HepG2 (cell line): Measurements from ENCODE around the gene CD2AP. TPM values are rescaled to one million over a fixed set of nuclear protein-coding genes. Genes with fewer than 3 reads are reported as not detected.

Source experiments
- ATF1 ChIP-seq: IDR thresholded peaks from 2 replicates; pipeline ENCODE4 v1.6.1; 2016; ENCODE audit warnings: mild to moderate bottlenecking, control low read depth
- HNF4A ChIP-seq: sonication (generic); formaldehyde crosslinking; IDR thresholded peaks from 2 replicates; pipeline ENCODE4 v1.4.0; 2020; ENCODE audit warnings: missing genetic modification reagents
- KDM1A ChIP-seq: IDR thresholded peaks from 2 replicates; pipeline ENCODE4 v1.6.1; 2016; ENCODE audit warnings: missing compliant biosample characterization
- KLF12 ChIP-seq: sonication (generic); formaldehyde crosslinking; IDR thresholded peaks from 2 replicates; pipeline ENCODE4 v1.4.0; 2020; ENCODE audit warnings: missing genetic modification reagents, borderline replicate concordance
- MIER3 ChIP-seq: IDR thresholded peaks from 2 replicates; pipeline ENCODE4 v1.6.1; 2016; ENCODE audit warnings: missing compliant biosample characterization, borderline replicate concordance
- NCOA1 ChIP-seq: sonication (generic); formaldehyde crosslinking; IDR thresholded peaks from 2 replicates; pipeline ENCODE4 v1.9.0; 2021; ENCODE audit warnings: missing genetic modification reagents
- NCOA2 ChIP-seq: sonication (generic); formaldehyde crosslinking; IDR thresholded peaks from 2 replicates; pipeline ENCODE4 v1.8.0; 2022; ENCODE audit warnings: inconsistent platforms
- REXO4 ChIP-seq: sonication (generic); formaldehyde crosslinking; IDR thresholded peaks from 2 replicates; pipeline ENCODE4 v1.8.0; 2022; ENCODE audit warnings: missing genetic modification reagents, mild to moderate bottlenecking, borderline replicate concordance
- ZNF510 ChIP-seq: sonication (generic); formaldehyde crosslinking; IDR thresholded peaks from 2 replicates; pipeline ENCODE4 v1.4.0; 2020; ENCODE audit warnings: low read depth, mild to moderate bottlenecking, missing genetic modification reagents
- ZNF777 ChIP-seq: sonication (generic); formaldehyde crosslinking; IDR thresholded peaks from 2 replicates; pipeline ENCODE4 v1.4.0; 2020; ENCODE audit warnings: missing genetic modification reagents
- ZNF841 ChIP-seq: sonication (generic); formaldehyde crosslinking; IDR thresholded peaks from 2 replicates; pipeline ENCODE4 v1.8.1; 2023; ENCODE audit warnings: missing genetic modification reagents, borderline replicate concordance
- polyA plus RNA-seq, 8 experiments: library from polyadenylated mRNA; depleted of rRNA in 3 of 8; stranded (reverse) in 7 of 8; unstranded in 1 of 8; fragments of >200 nt; fragmentation: Illumina TruSeq in 4 of 8; extraction: Trizol in 4 of 8; gene quantifications; 2 replicates each; pipeline versions ENCODE4 v1.2.1 to v1.2.3, GENCODE V29; 2011 to 2016; ENCODE audit warnings: low read depth in 4 of 8, missing spikeins in 1 of 8, mixed read lengths in 1 of 8; ENCODE audit not compliant: insufficient read depth in 1 of 8
- total RNA-seq, 5 experiments: library from RNA; depleted of rRNA; stranded (reverse); fragments of >200 nt; fragmentation: Illumina TruSeq; extraction: Trizol; gene quantifications; 2 replicates each; pipeline ENCODE4 v1.2.3, GENCODE V29; 2016; ENCODE audit warnings: low read depth in 1 of 5
- TF ChIP-seq, protein P1 (sequence below): sonication (generic); formaldehyde crosslinking; IDR thresholded peaks from 2 replicates; pipeline ENCODE4 v1.4.0; 2020; ENCODE audit warnings: mild to moderate bottlenecking, missing genetic modification reagents, borderline replicate concordance
- TF ChIP-seq, protein P2 (sequence below): sonication (generic); formaldehyde crosslinking; IDR thresholded peaks from 2 replicates; pipeline ENCODE4 v1.4.0; 2020; ENCODE audit warnings: missing genetic modification reagents, borderline replicate concordance
- TF ChIP-seq, protein P3 (sequence below): sonication (generic); formaldehyde crosslinking; conservative IDR thresholded peaks from 2 replicates; pipeline ENCODE4 v1.4.0; 2020; ENCODE audit warnings: mild to moderate bottlenecking, missing genetic modification reagents, moderate library complexity
- TF ChIP-seq, protein P4 (sequence below): sonication (generic); formaldehyde crosslinking; IDR thresholded peaks from 2 replicates; pipeline ENCODE4 v1.8.1; 2023; ENCODE audit warnings: missing genetic modification reagents, mild to moderate bottlenecking, borderline replicate concordance
- TF ChIP-seq, protein P5 (sequence below): sonication (generic); formaldehyde crosslinking; IDR thresholded peaks from 2 replicates; pipeline ENCODE4 v1.4.0; 2020; ENCODE audit warnings: missing genetic modification reagents
- TF ChIP-seq, protein P6 (sequence below): sonication (generic); formaldehyde crosslinking; conservative IDR thresholded peaks from 2 replicates; pipeline ENCODE4 v1.8.0; 2022; ENCODE audit warnings: low read depth, missing genetic modification reagents

CD2AP gene
- total and polyA plus RNA-seq, 2 of the 13 experiments (the other 11 are each of a cell fraction or from before 2014, with no cell fraction given): 8.6 to 31.9 TPM

DNA sequence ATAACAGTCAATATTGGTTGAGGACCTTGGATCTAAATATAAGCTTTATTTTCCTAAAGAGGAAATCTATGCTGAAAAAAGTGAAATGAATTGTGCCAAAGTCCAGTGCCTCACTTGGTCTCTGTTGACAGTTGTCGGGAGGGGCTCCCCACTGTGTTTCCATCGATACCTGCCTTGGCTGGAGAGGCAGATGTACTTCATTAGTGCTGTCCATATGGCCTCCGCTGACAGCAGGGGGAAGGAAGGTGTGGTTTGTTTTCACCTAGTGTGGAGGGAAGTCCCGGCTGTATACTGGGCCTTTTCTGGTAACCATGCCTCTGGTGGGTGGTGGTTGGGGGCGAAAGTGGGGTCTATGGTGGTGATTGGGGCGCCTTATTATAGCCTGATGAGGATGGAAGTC is 42.7 kb downstream of the CD2AP start (continued):
- TF ChIP-seq, protein P1, sequence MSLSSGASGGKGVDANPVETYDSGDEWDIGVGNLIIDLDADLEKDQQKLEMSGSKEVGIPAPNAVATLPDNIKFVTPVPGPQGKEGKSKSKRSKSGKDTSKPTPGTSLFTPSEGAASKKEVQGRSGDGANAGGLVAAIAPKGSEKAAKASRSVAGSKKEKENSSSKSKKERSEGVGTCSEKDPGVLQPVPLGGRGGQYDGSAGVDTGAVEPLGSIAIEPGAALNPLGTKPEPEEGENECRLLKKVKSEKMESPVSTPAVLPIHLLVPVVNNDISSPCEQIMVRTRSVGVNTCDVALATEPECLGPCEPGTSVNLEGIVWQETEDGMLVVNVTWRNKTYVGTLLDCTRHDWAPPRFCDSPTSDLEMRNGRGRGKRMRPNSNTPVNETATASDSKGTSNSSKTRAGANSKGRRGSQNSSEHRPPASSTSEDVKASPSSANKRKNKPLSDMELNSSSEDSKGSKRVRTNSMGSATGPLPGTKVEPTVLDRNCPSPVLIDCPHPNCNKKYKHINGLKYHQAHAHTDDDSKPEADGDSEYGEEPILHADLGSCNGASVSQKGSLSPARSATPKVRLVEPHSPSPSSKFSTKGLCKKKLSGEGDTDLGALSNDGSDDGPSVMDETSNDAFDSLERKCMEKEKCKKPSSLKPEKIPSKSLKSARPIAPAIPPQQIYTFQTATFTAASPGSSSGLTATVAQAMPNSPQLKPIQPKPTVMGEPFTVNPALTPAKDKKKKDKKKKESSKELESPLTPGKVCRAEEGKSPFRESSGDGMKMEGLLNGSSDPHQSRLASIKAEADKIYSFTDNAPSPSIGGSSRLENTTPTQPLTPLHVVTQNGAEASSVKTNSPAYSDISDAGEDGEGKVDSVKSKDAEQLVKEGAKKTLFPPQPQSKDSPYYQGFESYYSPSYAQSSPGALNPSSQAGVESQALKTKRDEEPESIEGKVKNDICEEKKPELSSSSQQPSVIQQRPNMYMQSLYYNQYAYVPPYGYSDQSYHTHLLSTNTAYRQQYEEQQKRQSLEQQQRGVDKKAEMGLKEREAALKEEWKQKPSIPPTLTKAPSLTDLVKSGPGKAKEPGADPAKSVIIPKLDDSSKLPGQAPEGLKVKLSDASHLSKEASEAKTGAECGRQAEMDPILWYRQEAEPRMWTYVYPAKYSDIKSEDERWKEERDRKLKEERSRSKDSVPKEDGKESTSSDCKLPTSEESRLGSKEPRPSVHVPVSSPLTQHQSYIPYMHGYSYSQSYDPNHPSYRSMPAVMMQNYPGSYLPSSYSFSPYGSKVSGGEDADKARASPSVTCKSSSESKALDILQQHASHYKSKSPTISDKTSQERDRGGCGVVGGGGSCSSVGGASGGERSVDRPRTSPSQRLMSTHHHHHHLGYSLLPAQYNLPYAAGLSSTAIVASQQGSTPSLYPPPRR: no peak
- peak; percentile 56 for TF ChIP-seq HNF4A (CRISPR knock-in tag)
- TF ChIP-seq, protein P2, sequence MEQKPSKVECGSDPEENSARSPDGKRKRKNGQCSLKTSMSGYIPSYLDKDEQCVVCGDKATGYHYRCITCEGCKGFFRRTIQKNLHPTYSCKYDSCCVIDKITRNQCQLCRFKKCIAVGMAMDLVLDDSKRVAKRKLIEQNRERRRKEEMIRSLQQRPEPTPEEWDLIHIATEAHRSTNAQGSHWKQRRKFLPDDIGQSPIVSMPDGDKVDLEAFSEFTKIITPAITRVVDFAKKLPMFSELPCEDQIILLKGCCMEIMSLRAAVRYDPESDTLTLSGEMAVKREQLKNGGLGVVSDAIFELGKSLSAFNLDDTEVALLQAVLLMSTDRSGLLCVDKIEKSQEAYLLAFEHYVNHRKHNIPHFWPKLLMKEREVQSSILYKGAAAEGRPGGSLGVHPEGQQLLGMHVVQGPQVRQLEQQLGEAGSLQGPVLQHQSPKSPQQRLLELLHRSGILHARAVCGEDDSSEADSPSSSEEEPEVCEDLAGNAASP (CRISPR knock-in tag): no peak
- no peak for TF ChIP-seq NCOA1 (CRISPR knock-in tag)
- TF ChIP-seq, protein P3, sequence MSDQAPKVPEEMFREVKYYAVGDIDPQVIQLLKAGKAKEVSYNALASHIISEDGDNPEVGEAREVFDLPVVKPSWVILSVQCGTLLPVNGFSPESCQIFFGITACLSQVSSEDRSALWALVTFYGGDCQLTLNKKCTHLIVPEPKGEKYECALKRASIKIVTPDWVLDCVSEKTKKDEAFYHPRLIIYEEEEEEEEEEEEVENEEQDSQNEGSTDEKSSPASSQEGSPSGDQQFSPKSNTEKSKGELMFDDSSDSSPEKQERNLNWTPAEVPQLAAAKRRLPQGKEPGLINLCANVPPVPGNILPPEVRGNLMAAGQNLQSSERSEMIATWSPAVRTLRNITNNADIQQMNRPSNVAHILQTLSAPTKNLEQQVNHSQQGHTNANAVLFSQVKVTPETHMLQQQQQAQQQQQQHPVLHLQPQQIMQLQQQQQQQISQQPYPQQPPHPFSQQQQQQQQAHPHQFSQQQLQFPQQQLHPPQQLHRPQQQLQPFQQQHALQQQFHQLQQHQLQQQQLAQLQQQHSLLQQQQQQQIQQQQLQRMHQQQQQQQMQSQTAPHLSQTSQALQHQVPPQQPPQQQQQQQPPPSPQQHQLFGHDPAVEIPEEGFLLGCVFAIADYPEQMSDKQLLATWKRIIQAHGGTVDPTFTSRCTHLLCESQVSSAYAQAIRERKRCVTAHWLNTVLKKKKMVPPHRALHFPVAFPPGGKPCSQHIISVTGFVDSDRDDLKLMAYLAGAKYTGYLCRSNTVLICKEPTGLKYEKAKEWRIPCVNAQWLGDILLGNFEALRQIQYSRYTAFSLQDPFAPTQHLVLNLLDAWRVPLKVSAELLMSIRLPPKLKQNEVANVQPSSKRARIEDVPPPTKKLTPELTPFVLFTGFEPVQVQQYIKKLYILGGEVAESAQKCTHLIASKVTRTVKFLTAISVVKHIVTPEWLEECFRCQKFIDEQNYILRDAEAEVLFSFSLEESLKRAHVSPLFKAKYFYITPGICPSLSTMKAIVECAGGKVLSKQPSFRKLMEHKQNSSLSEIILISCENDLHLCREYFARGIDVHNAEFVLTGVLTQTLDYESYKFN (CRISPR knock-in tag): 0 out of 2 replicates have a peak, but pooled peaks have one; percentile 25
- TF ChIP-seq ZNF841: no peak
- TF ChIP-seq, protein P4, sequence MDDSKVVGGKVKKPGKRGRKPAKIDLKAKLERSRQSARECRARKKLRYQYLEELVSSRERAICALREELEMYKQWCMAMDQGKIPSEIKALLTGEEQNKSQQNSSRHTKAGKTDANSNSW (CRISPR knock-in tag): no peak
- TF ChIP-seq ATF1 (CRISPR knock-in tag): no peak
- no peak for TF ChIP-seq NCOA2 (CRISPR knock-in tag)
- TF ChIP-seq, protein P5, sequence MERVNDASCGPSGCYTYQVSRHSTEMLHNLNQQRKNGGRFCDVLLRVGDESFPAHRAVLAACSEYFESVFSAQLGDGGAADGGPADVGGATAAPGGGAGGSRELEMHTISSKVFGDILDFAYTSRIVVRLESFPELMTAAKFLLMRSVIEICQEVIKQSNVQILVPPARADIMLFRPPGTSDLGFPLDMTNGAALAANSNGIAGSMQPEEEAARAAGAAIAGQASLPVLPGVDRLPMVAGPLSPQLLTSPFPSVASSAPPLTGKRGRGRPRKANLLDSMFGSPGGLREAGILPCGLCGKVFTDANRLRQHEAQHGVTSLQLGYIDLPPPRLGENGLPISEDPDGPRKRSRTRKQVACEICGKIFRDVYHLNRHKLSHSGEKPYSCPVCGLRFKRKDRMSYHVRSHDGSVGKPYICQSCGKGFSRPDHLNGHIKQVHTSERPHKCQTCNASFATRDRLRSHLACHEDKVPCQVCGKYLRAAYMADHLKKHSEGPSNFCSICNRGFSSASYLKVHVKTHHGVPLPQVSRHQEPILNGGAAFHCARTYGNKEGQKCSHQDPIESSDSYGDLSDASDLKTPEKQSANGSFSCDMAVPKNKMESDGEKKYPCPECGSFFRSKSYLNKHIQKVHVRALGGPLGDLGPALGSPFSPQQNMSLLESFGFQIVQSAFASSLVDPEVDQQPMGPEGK (CRISPR knock-in tag): no peak
- no peak for TF ChIP-seq ZNF510 (CRISPR knock-in tag)
- TF ChIP-seq ZNF777: no peak
- no peak for TF ChIP-seq MIER3 (CRISPR knock-in tag)
- TF ChIP-seq, protein P6, sequence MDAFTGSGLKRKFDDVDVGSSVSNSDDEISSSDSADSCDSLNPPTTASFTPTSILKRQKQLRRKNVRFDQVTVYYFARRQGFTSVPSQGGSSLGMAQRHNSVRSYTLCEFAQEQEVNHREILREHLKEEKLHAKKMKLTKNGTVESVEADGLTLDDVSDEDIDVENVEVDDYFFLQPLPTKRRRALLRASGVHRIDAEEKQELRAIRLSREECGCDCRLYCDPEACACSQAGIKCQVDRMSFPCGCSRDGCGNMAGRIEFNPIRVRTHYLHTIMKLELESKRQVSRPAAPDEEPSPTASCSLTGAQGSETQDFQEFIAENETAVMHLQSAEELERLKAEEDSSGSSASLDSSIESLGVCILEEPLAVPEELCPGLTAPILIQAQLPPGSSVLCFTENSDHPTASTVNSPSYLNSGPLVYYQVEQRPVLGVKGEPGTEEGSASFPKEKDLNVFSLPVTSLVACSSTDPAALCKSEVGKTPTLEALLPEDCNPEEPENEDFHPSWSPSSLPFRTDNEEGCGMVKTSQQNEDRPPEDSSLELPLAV (CRISPR knock-in tag): no peak
- TF ChIP-seq REXO4 (CRISPR knock-in tag): no peak
- TF ChIP-seq KDM1A (CRISPR knock-in tag): no peak
- no peak for TF ChIP-seq KLF12
